Inflammatory macrophage treated with lipopolysaccharide for 4 hours (primary cell): Measurements from ENCODE around the gene GATA3.

Source experiments
- DNase-seq: peaks from one replicate; pipeline ENCODE4 v3.0.0-alpha.2; 2020

Gene GATA3

DNA sequence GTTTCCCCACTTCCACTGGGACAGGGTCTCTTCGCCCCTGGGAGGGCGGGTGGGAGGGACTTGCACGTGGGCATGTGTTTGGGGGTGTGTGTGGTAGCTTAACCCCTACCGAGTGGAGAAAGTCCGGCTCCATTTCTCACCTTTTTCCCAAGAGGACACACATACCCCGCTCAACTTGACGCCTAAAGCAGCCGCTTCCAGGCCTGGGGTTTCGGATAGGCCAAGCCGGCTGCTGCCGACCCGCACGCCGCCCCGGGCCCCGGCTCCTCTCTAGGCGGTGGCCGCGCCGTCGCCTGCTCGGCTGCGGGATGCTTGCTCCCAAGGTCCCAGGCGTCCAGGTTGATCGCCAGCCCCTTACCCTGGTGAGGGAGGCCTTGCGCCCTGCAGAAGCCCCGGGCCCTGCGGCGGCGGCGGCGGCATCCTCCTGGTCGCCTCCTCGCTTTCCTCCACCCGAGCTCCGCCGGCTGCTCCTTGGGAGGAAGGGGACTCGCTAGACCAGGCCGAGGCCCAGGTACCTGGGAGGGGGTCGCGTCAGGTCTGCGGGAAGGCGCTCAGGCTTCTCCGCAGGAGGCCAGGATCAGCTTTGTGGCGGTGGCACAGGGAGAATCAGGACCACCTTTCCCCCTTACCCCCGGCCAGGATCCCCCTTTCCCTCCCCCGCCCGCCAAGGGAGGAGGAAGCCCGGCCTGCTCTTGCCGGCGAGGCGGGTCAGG is 3.2 kb upstream of the GATA3 start:
- no peak for DNase-seq

- DNase-seq, result no peak
These were observed 2.6 kb upstream of the GATA3 start for GRCh38 chr10:8051851-8052257.

DNA sequence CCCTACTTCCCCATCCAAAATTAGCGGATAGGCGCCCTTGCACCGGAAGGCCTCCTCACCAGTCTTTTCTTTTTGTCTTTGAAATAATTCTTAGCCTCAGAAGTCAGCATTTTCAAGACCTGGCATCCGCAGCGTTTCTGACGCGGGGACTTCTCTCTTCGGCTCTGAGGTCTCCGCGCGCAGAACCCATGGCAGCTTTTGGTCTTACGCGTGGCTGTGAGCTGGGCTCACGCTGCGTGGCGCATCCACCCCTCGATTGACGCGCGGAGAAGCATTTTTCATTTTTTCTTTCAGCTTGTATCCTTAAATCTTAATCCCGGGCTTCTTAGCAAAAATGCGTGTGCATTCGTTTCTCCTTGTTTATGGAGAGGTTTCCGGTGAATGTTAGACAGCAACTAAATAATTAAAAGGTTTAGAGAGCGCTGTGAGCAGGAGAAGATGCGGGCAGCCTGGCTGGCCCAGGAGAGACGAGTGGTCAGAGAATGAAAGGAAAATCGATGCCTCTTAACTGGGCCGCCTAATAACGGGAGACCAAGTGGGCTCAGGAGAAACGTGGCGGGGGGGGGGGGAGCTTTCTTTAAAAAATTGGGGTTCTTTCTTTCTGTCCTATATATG is 2.0 kb upstream of the GATA3 start:
- no peak for DNase-seq

GRCh38 chr10:8052956-8053445 is 1.5 kb upstream of the GATA3 start:
- no peak for DNase-seq

DNA sequence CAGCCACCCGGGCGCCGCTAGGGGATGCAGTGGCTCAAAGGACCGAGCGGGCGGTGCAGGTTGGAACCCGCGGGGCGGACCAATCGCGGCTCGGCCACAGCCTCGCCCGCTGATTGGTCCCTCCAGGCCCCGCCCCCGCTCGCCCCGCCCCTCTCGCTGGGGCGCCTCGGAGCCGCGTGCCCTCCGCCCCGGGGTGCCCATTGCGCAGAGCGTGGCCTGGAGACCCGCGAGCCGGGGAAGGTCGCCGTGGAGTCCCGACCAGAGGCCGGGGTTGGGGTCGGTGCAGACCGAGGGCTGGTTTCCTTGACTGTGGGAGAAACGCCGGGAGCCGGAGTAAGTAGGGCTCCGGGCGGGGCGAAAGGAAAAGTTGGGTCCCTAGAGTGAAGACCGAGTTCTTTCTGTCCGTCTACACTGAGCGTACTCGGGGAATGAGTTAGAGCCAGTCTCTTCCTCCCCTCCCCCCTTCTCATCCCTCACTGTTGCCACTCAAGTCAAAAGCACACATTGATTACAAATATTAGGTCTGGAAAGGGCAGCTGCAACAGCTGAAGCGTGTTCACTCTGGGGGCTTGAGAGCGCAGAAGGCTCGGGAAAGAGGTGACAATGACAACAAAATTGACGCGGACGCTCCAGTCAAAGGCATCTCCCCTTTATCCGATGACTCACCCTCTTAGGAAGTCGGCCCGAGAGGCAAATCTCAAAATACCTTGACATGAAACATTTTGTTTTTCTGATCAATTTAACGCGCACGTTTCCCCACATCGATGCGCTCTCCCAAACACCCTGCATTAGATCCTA is 843 bp upstream of the GATA3 start:
- peak; percentile 91 for DNase-seq

GRCh38 chr10:8054244-8054493 is 319 bp upstream of the GATA3 start:
- DNase-seq, result no peak

- DNase-seq, result peak; percentile 22
These were observed 1.2 kb downstream of the GATA3 start for GRCh38 chr10:8055420-8056349.

- DNase-seq, result no peak
These were observed 1.9 kb downstream of the GATA3 start for GRCh38 chr10:8056378-8056777.

GRCh38 chr10:8056871-8057331 is 2.4 kb downstream of the GATA3 start:
- DNase-seq, result peak; percentile 24

GRCh38 chr10:8057636-8058273 is 3.3 kb downstream of the GATA3 start:
- no peak for DNase-seq

DNA sequence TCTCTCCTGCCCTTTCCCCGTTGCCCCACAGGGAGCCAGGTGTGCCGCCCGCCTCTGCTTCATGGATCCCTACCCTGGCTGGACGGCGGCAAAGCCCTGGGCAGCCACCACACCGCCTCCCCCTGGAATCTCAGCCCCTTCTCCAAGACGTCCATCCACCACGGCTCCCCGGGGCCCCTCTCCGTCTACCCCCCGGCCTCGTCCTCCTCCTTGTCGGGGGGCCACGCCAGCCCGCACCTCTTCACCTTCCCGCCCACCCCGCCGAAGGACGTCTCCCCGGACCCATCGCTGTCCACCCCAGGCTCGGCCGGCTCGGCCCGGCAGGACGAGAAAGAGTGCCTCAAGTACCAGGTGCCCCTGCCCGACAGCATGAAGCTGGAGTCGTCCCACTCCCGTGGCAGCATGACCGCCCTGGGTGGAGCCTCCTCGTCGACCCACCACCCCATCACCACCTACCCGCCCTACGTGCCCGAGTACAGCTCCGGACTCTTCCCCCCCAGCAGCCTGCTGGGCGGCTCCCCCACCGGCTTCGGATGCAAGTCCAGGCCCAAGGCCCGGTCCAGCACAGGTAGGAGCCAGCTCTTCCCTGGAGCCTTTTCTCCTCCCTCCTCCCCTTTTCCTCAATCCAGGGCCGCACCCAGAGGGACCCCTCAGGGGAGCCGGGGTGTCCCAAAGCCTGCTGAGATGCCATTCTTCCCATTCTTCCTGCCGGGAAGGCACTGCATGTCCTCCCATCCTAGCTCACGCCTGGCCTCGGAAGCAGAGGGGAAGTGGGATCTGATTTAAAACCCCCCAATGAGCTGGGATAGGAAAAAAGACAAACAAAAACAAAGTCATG is 4.0 kb downstream of the GATA3 start:
- DNase-seq, result no peak

DNA sequence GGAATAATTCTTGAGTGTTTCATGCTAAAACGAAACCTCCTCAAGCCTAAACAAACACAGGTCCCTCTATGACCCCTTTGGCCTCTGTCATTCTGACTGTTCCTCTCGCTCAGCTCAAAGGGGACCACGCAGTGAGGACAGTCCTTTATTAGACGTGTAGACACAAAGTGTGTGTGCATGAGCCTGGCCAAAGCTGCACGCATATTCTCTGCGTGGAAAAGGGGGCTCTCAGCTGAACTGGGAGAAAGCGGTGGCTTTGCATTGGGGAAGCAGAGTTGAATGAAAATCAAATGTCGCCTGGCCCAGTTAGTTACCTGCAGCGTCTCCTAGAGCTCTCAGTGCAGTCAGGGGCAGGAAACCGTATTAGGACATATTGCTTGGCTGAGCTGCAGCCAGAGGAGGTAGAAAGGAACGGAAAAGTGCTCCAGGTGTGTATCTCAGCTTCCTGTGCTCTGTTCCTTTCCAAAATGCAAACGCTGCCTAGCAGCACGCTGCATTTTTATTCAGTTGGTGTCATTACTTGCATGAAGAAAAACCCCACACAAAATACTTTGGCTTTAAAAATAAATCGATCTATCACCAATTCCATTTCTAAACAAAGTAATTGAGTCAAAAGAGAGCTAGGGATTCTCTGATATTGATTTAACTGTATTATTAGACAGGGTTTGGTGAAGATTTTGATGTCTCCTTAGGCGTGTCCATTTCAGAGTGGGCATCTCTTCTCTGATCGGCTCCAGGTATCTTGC is 4.9 kb downstream of the GATA3 start:
- DNase-seq, result no peak

DNA sequence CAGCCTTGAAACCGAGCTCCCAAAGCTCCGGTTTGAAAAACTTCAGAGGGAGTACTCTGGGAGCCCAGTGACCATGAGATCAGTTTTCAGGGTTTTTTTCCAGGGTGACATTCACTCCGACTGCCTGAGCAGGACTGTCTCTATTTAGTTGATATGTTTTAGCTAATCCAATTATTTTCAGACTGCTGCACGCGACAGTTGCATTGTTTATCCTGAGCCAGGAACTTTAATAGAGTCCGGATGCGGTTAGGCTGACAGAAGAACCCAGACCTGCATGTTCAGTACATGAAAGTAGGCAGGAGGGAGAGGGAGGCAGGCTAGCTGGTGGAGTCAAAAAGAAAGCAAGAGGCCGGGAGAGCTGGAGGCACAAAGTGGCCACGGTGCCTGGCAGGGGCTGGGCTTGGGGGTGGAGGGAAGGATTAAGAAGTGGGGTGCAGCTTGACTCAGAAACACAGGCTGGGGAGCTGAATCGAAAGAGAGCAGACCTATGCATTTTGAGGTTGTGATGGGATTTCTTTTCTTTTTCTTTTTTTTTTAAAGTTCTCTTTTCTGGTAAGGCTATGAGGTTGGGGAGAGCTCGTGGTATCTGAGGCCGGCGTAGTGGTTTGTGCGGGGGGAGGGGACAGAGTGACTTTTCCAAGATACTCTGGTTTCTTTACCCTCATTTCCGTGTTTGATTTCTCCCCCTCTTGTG is 5.7 kb downstream of the GATA3 start:
- no peak for DNase-seq

GRCh38 chr10:8060704-8061121 is 6.2 kb downstream of the GATA3 start:
- no peak for DNase-seq

DNA sequence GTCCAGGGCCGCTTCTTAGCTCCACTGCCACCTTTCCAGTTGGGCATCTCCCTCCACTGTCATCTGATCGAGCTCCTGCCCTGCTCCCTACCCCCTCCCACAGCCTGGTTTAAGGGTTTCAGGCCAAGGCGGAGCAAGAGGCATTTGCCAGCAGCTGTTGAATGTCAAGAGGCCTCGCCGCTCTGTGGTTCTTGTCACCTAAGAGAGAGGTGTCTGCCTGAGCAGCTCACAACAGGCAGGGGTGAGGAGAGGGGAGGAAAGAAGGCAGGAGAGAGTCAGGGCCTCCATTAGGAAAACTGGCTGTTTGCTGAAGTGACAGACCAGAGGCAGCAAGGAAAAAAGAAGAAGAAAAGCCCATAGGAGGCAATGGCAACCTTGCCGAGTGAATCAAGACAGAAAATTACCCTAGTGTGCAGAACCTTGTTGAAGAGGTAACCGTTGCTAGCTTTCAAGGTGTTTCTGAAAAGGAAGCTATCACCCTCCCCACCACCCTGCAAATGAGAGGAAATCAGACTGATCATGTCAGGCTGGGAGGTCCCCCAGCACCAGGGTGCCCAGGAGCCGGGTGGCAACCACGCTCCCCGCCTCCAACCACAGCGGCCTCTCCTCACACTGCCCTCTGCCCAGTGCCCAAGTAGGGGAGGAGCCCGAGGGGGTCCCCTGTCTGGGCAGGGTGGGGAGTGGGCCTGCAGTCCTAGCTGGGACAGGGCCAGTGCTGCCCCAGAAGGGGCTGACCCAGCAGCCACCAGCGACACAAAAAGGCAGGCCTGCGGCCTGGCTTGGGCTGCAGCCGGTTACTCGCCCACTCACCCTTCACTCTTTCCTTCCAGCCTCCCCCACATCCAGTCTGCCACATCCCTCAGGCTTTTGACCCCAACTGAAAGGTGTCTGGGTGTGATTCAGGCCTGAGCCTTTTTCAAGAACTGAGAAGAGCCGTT is 7.1 kb downstream of the GATA3 start:
- DNase-seq, result no peak

DNA sequence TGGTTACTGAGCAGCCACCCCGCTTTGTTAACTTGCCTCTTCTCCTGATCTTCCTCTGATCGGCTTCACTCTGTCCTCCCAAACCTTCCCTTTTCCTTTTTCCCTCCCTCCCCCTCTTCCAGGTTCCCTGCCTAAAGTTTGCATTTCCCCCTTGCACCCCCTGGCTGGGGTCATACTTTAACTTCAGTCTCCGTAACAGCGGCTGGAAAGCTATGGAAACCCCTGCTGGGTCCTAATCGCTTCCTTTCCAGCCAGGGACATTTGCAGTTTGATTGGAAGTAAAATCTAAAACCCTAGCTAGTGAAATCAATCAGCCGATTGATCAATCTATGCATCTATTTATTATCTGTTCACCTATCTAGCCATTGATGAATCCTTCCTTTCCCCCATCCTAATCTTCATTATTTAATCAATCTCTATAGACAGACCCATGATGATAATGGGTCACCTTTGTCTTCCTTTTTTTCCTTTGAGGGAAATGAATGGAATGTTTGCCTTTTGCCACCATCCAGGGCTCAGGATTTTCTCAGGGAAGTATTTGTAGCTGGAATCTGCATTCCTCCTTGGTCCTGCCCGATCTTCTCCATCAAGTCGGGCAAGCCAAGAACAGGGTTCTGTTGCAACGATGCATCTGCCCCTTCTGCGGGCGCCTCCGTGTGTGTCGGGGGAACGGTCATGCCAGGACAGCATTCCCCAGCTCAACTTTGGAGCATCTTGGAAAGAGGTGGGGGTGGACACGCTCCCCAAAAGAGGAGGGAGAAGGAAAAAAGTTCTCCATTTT is 8.8 kb downstream of the GATA3 start:
- DNase-seq, result no peak

- no peak for DNase-seq
These were observed 9.4 kb downstream of the GATA3 start for GRCh38 chr10:8063935-8064334.

DNA sequence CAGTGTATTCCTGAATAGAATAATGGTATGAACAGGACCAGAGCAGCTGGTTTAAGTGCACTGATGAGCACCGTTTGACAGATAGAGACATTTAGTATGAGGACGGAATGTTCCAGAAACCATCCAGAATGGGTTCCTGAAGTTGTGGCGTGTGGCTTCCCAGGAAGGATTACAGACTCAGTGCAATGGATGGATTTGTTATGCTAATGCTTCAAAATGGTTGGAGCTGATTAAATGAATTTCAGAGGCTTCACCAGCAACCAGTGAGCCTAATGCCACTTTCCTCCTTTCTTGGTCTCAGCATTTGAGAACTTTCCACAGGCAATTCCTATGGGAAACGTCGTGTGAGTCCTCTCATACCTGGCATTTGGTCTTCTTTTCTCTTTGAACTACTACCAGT is 9.9 kb downstream of the GATA3 start:
- no peak for DNase-seq
